ENCODE measurements around the gene DAND5. TPM values are rescaled to one million over a fixed set of nuclear protein-coding genes. Genes with fewer than 3 reads are reported as not detected.

DAND5 gene
- total and polyA plus RNA-seq, 2 of the 13 experiments (the other 11 are each of a cell fraction or from before 2014, with no cell fraction given) = 0.04 TPM; not detected in 1

GRCh38 chr19:13015361-13016223, 46.2 kb downstream of the DAND5 start (continued):
- TF ChIP-seq EZH2 (conservative IDR thresholded peaks at IDR 0.05; ENCODE audit: low read depth, low read length) (no peak), MTF1 (CRISPR knock-in tag; IDR thresholded peaks at IDR 0.05) (no peak), MEIS2 (CRISPR knock-in tag; IDR thresholded peaks at IDR 0.05) (no peak)

GRCh38 chr19:13016245-13016627, 46.9 kb downstream of the DAND5 start:
- H3K4me1 ChIP-seq (ENCODE audit: insufficient read depth, low read length) = peaks cover 47% of the 10 kb centered on the region
- no peaks in the 10 kb centered on the region for H4K20me1 ChIP-seq (ENCODE audit: insufficient read depth, low read length)
- H3K27me3 ChIP-seq (ENCODE audit: control insufficient read depth in 1 of 2, insufficient read depth in 2 of 2, low read length in 2 of 2) = no peaks in the 10 kb centered on the region
- H3K36me3 ChIP-seq (replicated peaks in 1 of 2; ENCODE audit: control insufficient read depth in 1 of 2, insufficient read depth in 2 of 2, low read length in 2 of 2) = peaks cover 0 to 2% of the 10 kb centered on the region in 2 experiments; a peak in 1 of 5 replicates
- no peak overlapping the region for H3K4me2 ChIP-seq (ENCODE audit: low read depth, low read length)
- intact Hi-C loops (cut with micrococcal nuclease; ENCODE audit: unreplicated experiment) = no loop called here
- ChIA-PET CTCF (ENCODE audit: low intra/inter-chr PET ratio, low total read pairs) (no interaction called here), POLR2A (no interaction called here)
- H3K27ac ChIP-seq (ENCODE audit: extremely low read length, insufficient read depth, low read length) = no peak overlapping the region
- FAIRE-seq (no peak), DNase-seq (ENCODE audit: low spot score) (no peak), ATAC-seq (no peak)
- H3K9me3 ChIP-seq (ENCODE audit: low read length) = no peaks in the 10 kb centered on the region
- peaks cover 44% of the 10 kb centered on the region for H3K79me2 ChIP-seq (ENCODE audit: insufficient read depth, low read length)
- no peak overlapping the region for H3K9ac ChIP-seq (ENCODE audit: insufficient read depth, low read depth, low read length)
- 95% methylated on average over 7 of the region's 7 CpGs for WGBS (ENCODE audit: low lambda C conversion rate)
- no peak overlapping the region for H2AFZ ChIP-seq (ENCODE audit: low read length)
- BruUV-seq (replicated peaks) = no TSS peak
- in situ Hi-C loops (cut with HindIII; ENCODE audit: extremely low pct_ligation_motif_present, low pct_unique_long_range_greater_than_20kb) = no loop called here
- H3K4me3 ChIP-seq (replicated peaks in 1 of 3; ENCODE audit: insufficient read depth in 1 of 3, low read depth in 2 of 3, low read length in 3 of 3) = no peak overlapping the region
- TF ChIP-seq XRCC5 (optimal IDR thresholded peaks at IDR 0.05; ENCODE audit: low read length) (no peak), UBTF (CRISPR knock-in tag; IDR thresholded peaks at IDR 0.05) (no peak), FOXO1 (CRISPR knock-in tag; IDR thresholded peaks at IDR 0.05) (no peak), ZNF407 (CRISPR knock-in tag; IDR thresholded peaks at IDR 0.05; ENCODE audit: not compliant biosample characterization) (no peak), U2AF1 (optimal IDR thresholded peaks at IDR 0.05; ENCODE audit: low read depth, low read length) (no peak)

Data from HepG2 (cell line).